Transverse colon (tissue), 4 donors: Measurements from ENCODE around the gene ZFP64.

Source experiments
- CTCF ChIP-seq, 5 experiments: fragments of 200-600 bp in 3 of 5; fragments of 450-650 bp in 2 of 5; sonication (generic) in 3 of 5; IDR thresholded peaks; 1 replicate in 2 of 5; 2 replicates in 3 of 5; pipeline ENCODE4 v1.5.1; 2016 to 2017; ENCODE audit warnings: antibody characterized with exemption in 5 of 5, inconsistent platforms in 3 of 5, mild to moderate bottlenecking in 2 of 5, moderate library complexity in 1 of 5
- EP300 ChIP-seq: sonication (generic); formaldehyde crosslinking; IDR thresholded peaks from one replicate; pipeline ENCODE4 v1.6.1; 2017; ENCODE audit warnings: antibody characterized with exemption, low read depth
- POLR2A ChIP-seq: fragments of 450-650 bp; IDR thresholded peaks from one replicate; pipeline ENCODE4 v1.6.1; 2016; ENCODE audit warnings: antibody characterized with exemption, mild to moderate bottlenecking, moderate library complexity
- POLR2AphosphoS5 ChIP-seq, 3 donors: sonication (generic); formaldehyde crosslinking; IDR thresholded peaks; one replicate each; pipeline ENCODE4 v1.6.1; 2016; ENCODE audit warnings: antibody characterized with exemption in 3 of 3

- TF ChIP-seq CTCF (IDR thresholded peaks at IDR 0.05) (no peak), POLR2A (no peak), EP300 (no peak), POLR2AphosphoS5 (IDR thresholded peaks at IDR 0.05) (no peak)
These were observed 17.6 kb upstream of the ZFP64 start for GRCh38 chr20:52209154-52209571.
